ENCODE measurements around the gene ATP12A.

ATP12A gene

DNA sequence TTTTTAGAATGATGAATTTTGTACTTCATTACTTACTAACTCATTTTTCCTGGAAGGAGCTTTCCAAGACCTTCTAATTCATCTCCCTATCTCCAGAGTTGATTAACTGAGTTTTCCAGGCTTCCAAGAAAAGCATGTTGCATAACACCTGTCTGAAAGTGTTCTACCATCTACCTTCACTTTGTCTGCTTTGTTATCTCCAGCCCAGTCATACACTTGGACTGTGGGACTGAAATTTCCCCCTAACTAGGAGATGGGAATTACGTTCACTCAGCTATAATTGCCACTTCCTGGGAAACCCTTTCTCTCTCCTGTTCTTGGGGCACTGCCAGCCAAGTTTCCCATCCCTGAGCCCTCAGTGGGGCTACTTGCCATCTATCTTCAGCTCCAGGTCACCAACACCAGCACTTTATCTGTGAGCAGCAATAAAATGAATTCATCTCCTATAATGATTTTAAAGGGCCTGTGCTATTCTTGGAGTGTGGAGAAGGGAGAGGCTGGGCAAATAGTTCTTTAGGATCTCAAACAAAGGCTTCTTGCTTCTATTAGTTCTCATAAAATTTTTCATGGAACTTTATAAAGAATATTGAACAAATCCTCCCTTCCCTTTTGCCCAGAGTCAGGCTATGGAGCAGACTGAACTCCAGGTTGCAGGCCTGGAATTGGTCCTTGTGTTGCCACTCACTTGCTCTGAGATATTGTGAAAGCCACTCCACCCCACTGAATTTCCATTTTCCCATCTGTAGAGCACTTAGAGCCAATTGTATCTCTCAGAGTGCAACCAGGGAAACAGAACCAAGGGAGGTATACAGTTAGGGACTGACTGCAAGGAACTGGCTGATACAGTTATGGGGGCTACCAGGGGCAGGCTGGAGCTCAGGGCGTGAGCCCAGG, 17.8 kb upstream of the ATP12A start:
- DNase-seq (ENCODE audit: low spot score), result no peak

DNA sequence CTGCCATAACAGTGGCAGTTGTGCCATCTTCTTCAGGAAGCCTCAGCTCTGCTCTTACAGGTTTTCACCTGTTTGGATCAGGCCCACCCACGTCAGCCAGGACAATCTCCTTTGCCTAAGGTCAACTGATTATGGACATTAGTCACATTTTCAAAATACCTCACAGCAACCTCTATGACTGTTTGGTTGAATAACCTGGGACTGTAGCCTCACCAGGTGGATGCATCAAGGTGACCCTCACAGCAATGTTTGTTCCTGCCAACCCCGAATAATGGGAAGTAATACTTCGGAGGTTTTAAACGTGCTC, 17.2 kb upstream of the ATP12A start:
- no peak for DNase-seq (ENCODE audit: low spot score)

- no peak for DNase-seq (ENCODE audit: low spot score)
Measured at GRCh38 chr13:24663586-24663985, 16.6 kb upstream of the ATP12A start.

GRCh38 chr13:24664726-24665409, 15.3 kb upstream of the ATP12A start:
- no peak for DNase-seq (ENCODE audit: low spot score)

GRCh38 chr13:24668511-24668910, 11.7 kb upstream of the ATP12A start:
- no peak for DNase-seq (ENCODE audit: low spot score)

DNA sequence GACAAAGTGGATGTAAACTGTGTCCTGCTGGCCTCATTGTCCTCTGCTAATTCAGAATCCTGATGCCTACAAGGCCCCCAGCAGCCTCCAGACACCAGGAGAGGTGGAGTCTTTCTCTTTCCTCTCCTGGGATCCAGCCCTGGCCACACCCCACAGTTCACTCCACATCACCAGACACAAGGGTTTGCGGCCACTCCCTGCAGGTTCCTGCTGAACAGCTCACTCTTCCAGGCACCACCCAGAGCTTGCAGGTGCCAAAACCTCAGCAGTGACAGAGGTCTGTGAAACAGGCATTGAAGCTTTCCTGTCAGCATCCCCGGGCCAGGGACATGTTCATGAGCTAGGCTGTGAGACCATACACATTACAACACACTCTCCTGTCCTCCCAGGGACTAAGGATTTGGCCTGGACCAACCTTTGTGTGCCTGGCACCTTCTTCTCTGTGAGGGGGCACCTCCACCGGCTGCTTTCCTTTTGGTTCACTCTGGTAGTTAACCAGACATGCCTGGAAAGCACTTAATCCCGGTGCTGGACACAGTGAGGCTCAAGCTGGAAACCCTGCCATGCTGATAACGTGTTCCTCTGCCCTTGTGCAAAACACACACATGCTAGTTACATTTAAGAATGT, 11.1 kb upstream of the ATP12A start:
- no peak for DNase-seq (ENCODE audit: low spot score)

DNA sequence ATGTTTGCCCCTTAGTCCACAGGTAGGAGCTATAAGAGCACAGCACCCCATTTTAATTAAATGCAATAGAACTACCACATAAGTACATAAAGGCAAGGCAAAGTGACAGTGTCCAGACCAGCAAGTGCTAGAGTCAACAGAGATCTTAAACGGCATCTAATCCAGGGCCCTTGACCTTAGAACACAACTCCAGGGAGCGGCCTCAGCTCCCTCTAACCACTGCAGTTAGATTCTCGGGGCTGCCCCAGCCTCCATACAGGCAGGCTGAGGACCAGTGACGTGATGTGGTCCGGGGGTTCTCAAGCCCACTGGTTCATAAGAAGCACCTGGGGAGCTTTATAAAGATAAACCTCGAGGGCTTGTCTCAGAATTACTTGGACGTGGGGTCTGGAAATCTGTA, 10.0 kb upstream of the ATP12A start:
- no peak for DNase-seq (ENCODE audit: low spot score)

DNA sequence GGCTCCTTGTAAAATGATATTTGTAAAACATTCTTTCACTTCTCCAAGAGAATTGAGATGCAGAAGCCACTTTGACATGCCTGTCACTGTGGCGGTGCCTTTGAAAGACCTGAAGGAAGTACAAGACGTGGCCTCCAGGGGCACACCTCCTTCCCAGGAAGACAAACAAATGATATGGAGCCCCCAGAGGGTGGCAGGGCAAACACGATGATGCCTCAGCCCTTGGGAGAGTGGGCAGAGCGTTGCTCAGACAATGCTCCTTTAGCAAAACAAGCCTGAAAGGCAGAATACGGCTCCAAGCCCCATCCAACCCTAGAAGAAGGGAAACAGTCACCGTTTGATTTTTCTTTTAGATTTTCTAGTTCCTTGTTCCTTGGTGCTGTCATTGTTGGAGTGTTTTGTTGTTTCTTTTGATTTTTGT, 9.2 kb upstream of the ATP12A start:
- DNase-seq (ENCODE audit: low spot score), result peak; percentile 41

GRCh38 chr13:24671386-24672113, 8.7 kb upstream of the ATP12A start:
- DNase-seq (ENCODE audit: low spot score), result peak; percentile 57

- DNase-seq (ENCODE audit: low spot score), result no peak
Measured at GRCh38 chr13:24672141-24673132, 7.8 kb upstream of the ATP12A start.

DNA sequence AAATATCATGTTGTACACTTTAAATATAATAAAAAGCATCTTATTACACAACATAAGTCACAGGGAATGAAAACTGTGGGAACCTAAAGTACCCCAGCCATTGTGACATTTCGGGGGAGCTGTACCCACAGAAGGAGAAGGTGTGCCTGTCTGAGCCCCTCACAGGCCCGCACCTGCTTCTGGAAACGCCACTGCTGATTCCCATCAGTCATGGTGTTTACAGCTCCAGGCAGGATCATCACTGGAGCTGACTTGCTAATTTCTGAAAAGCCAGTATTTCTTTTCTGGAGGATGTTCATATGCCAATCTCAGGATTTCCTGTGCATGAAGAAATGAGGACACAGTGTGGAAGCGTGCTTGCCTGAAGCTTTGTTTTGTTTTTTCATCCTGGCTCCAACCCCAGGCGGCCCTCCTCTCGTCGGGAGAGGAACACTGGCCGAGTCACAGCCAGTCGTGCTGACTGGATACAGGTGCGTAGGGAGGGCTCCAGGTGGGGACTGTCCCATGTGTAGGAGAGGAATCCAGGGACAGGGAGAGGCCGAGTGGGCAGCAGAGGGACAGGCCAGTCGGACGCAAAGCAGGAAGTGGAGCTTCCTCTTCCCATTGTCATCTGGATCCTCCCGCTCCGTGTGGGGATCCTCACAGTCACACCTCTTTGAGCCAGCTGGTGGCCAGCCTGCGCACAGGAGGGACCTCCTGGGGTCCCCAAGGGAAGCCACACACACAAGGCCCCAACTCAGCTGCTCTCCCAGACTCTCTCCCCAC, 4.2 kb upstream of the ATP12A start:
- DNase-seq (ENCODE audit: low spot score), result no peak

DNA sequence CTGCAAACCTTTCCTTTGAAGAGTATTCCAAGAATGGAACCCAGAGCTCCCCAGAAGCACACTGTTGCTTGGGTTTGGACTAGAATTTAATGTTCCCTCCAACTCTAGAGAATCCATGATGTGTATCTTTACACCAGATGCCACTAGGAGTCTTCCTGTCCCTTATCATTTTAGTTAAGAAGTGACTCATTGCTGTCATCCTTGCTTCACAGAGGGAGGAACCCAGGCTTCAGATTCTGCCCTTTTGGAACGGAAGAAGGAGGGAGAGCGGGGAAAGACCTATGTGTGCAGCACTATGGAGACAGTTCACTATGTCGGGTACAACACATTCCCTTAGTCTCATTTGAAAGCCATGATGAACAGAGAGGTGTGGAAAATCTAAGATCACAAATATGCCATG, 2.1 kb upstream of the ATP12A start:
- no peak for DNase-seq (ENCODE audit: low spot score)

DNA sequence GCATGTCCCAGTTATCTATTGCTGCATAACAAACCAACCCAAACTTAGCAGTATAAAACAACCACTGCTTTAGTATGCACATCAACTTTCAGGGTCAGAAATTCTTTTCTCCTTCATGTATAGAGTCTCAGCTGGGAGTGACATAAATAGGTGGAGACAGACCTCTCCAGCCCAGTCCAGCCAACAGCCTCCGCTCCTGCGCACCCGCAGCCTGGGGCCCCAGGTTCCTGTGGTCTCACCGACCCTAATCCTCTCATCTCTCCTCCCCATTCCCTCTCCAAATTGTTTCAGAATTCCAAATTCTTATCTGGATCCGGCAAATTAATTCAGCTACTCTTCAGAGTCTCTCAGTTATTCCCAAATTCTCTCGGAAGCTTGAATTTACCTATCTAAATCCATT, 522 bp upstream of the ATP12A start:
- no peak for DNase-seq (ENCODE audit: low spot score)

DNA sequence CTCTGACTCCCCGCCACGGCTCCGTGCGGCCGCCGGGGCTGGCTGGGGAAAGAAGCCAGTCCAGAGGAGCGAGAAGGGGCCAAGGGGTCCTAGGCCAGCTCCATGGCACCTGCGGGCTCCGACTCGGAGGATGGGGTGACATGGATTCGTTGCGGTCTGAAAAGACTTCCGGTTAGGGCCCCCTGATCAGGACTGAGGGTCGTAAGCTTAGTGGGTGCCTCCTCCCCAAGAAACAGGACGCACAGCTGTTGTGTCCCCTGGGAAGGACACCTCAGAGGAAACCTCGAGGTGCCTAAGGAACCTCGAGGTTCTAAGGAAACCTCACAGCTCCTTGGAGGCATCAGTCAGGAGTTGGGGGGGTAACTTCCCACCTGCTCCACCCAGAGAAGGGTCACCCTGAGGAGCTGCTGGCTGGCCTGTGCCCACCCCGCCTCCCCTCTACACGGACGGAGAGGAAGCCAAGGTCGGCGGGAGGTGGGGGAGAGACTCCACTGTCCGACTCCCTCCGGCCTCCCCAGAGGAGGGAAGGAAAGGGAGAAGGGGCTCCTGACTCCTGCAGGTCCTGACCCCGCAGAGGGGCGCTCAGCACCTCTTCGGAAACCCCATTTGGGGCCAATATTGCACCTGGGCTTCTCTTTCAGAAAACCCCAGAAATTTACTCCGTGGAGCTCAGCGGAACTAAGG, 855 bp downstream of the ATP12A start:
- no peak for DNase-seq (ENCODE audit: low spot score)

- no peak for DNase-seq (ENCODE audit: low spot score)
Measured at GRCh38 chr13:24681930-24682329, 1.7 kb downstream of the ATP12A start.

DNA sequence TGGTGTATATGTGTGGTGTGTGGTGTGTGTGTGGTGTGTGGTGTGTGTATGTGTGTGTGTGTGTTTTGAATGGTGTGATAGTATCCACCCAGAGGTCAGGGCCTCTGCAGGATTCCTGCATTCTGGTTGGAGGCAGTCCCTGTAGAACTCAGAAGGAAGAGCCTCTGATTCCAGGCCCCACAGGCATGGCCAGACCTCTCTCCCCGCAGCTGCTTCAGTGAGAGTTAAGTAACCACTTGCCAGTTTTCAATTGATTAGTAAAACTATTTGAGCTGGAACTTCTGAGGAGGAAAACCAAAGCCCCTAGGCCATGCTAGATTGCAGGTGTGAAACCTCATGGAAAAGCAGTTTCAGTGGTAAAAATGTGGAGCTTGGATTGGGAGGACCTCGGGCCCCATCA, 2.1 kb downstream of the ATP12A start:
- no peak for DNase-seq (ENCODE audit: low spot score)

DNA sequence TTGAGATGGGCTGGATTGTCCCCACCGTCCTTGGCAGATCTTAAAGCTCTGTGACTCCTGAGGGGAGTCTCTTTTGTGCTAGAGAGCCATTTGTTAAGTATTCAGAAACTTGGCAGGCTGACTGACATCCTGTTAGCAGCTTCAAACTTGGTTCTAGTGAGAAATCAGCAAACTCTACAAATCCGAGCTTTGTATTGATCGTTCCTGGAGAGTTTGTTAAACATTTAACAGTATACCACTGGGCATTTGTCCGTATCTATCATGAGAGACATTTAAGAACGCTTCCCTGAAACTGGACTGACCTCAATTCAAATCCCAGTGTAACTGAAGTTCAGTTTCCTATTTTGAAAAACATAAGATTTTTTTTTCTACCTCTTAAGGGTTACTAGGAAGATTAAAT, 3.1 kb downstream of the ATP12A start:
- DNase-seq (ENCODE audit: low spot score), result no peak

DNA sequence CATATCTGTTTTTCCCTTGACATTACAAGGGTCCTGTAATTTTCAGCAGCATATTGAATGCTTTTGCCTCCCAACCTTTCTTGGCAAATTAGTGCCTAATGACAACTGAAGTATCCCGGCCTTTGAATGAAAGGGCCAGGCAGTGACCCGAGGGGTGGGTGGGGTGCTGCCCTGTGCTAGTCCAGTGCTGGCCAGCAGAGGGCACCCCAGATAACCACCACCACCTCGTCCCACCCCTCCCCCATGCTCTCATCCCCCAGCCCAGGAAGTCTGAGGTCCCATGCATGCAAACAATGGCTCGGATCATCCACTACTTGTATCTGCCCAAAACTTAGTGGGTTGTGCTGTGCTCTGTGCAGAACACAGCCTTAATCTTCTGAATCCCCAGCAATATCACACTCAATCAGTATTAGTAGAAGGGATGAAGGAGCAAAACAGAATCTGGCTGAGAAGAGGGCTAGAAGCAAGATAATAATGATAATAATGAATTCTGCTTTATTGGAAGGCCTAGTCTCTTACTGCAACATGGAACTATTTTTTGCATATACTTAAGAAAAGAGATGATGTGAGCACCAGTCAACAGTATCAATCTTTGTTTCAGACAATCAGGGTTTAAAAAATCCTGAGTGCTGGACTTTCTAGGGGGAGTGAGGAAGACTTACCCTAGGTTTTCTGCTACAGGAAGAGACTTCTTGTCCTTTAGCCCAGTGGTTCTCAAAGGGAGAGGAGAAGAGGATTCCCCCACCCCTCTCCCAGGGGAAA, 3.8 kb downstream of the ATP12A start:
- DNase-seq (ENCODE audit: low spot score), result peak; percentile 28

DNA sequence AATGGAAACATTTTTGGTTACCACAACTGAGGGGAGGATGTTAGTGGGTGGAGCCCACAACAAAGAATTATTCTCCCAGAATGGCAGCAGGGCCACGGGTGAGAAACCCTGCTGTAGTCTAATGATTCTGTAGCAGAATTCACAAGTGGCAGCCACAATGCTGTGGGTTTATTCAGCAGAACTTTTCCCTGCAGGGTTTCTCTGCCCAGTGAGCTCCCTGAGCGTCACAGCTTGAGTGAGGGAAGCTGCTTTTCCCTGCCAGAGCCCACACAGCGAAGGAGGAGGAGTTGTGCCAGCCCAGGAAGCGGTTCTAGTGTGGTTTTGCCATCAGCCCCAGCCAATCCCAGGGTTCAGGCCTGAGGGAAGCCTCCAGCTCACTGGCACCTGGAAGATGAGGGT, 4.4 kb downstream of the ATP12A start:
- DNase-seq (ENCODE audit: low spot score), result no peak
